ENCODE data around the gene TET2. TPM values are rescaled to one million over a fixed set of nuclear protein-coding genes. Genes with fewer than 3 reads are reported as not detected.

The TET2 gene
- total RNA-seq, 6 experiments from 2014 or later, result 7.8 to 11.2 (median 9.9) TPM

DNA sequence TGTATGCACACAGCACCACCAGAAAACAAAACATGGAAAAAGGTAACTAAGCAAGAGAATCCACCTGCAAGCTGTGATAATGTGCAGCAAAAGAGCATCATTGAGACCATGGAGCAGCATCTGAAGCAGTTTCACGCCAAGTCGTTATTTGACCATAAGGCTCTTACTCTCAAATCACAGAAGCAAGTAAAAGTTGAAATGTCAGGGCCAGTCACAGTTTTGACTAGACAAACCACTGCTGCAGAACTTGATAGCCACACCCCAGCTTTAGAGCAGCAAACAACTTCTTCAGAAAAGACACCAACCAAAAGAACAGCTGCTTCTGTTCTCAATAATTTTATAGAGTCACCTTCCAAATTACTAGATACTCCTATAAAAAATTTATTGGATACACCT, 90.2 kb downstream of the TET2 start:
- H3K36me3 Mint-ChIP-seq (ENCODE audit: low read depth), result peaks cover 46% of the 10 kb centered on the region
- H3K4me1 Mint-ChIP-seq (ENCODE audit: low read depth), result no peaks in the 10 kb centered on the region

DNA sequence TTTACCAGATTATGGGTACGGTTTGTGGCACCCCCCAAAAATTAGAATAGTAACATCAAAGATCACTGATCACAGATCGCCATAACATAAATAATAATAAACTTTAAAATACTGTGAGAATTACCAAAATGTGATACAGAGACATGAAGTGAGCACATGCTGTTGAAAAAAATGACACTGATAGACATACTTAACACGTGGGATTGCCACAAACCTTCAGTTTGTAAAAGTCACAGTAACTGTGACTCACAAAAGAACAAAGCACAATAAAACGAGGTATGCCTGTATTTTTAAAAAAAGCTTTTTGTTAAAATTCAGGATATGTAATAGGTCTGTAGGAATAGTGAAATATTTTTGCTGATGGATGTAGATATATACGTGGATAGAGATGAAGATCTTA, 93.4 kb downstream of the TET2 start:
- no peak overlapping the region for H3K27ac Mint-ChIP-seq
- H3K4me3 Mint-ChIP-seq, result no peak overlapping the region
- H3K4me1 Mint-ChIP-seq (ENCODE audit: low read depth), result no peaks in the 10 kb centered on the region
- TF ChIP-seq, protein P1, sequence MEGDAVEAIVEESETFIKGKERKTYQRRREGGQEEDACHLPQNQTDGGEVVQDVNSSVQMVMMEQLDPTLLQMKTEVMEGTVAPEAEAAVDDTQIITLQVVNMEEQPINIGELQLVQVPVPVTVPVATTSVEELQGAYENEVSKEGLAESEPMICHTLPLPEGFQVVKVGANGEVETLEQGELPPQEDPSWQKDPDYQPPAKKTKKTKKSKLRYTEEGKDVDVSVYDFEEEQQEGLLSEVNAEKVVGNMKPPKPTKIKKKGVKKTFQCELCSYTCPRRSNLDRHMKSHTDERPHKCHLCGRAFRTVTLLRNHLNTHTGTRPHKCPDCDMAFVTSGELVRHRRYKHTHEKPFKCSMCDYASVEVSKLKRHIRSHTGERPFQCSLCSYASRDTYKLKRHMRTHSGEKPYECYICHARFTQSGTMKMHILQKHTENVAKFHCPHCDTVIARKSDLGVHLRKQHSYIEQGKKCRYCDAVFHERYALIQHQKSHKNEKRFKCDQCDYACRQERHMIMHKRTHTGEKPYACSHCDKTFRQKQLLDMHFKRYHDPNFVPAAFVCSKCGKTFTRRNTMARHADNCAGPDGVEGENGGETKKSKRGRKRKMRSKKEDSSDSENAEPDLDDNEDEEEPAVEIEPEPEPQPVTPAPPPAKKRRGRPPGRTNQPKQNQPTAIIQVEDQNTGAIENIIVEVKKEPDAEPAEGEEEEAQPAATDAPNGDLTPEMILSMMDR (IDR thresholded peaks at IDR 0.05), result no peak
- H3K36me3 Mint-ChIP-seq (ENCODE audit: low read depth), result peaks cover 39% of the 10 kb centered on the region
- no peak for DNase-seq
- no peaks in the 10 kb centered on the region for H3K27me3 Mint-ChIP-seq (ENCODE audit: insufficient read depth)
- no peaks in the 10 kb centered on the region for H3K9me3 Mint-ChIP-seq

More for the DNA sequence above, 90.2 kb downstream of the TET2 start:
- TF ChIP-seq, protein P1 (IDR thresholded peaks at IDR 0.05), result no peak
- no peaks in the 10 kb centered on the region for H3K9me3 Mint-ChIP-seq
- no peak overlapping the region for H3K27ac Mint-ChIP-seq
- no peak overlapping the region for H3K4me3 Mint-ChIP-seq
- DNase-seq, result no peak
- no peaks in the 10 kb centered on the region for H3K27me3 Mint-ChIP-seq (ENCODE audit: insufficient read depth)

DNA sequence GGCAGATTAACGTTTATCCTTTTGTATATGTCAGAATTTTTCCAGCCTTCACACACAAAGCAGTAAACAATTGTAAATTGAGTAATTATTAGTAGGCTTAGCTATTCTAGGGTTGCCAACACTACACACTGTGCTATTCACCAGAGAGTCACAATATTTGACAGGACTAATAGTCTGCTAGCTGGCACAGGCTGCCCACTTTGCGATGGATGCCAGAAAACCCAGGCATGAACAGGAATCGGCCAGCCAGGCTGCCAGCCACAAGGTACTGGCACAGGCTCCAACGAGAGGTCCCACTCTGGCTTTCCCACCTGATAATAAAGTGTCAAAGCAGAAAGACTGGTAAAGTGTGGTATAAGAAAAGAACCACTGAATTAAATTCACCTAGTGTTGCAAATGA, 94.8 kb downstream of the TET2 start:
- TF ChIP-seq, protein P1 (IDR thresholded peaks at IDR 0.05), result no peak
- Mint-ChIP-seq H3K27me3 (ENCODE audit: insufficient read depth) (no peaks in the 10 kb centered on the region), H3K4me1 (ENCODE audit: low read depth) (peaks cover under 1% of the 10 kb centered on the region; the same call in 1 of the 2 replicates), H3K36me3 (ENCODE audit: low read depth) (peaks cover 26% of the 10 kb centered on the region), H3K9me3 (no peaks in the 10 kb centered on the region), H3K27ac (no peak overlapping the region), H3K4me3 (no peak overlapping the region)
- no peak for DNase-seq

DNA sequence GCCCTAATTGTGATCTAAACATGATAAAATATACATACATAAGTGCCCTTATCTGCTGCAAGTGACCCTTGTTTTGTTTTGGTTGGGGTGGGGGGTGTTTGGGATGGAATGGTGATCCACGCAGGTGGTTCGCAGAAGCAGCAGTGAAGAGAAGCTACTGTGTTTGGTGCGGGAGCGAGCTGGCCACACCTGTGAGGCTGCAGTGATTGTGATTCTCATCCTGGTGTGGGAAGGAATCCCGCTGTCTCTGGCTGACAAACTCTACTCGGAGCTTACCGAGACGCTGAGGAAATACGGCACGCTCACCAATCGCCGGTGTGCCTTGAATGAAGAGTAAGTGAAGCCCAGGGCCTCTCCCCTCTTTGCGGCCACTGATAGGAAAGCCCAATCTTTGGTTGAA, 96.8 kb downstream of the TET2 start:
- Mint-ChIP-seq H3K4me3 (no peak overlapping the region), H3K4me1 (ENCODE audit: low read depth) (peaks cover 7% of the 10 kb centered on the region), H3K36me3 (ENCODE audit: low read depth) (peaks cover 18% of the 10 kb centered on the region), H3K27ac (no peak overlapping the region), H3K27me3 (ENCODE audit: insufficient read depth) (no peaks in the 10 kb centered on the region), H3K9me3 (no peaks in the 10 kb centered on the region)
- TF ChIP-seq, protein P1 (IDR thresholded peaks at IDR 0.05), result no peak
- no peak for DNase-seq

DNA sequence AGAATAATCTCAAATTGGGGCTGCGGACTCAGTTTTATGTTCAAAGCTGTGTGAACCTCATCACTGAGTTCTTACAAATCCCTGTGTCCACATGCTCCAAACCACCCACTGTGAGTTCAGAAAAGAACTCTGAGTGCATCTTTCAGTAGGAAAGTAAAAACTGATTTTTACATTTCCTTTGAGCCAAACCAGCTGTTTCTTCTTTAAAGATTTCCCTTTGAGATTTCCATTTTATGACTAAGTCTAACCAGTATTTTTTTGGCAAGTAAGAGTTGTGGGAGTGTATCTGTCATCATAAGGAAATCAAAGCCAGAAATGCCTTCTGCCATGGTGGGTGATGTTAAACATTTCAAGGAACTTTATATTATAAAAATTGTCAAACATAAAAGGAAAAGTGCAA, 100.0 kb downstream of the TET2 start:
- H3K4me3 Mint-ChIP-seq, result no peak overlapping the region
- H3K9me3 Mint-ChIP-seq, result no peaks in the 10 kb centered on the region
- TF ChIP-seq, protein P1 (IDR thresholded peaks at IDR 0.05), result no peak
- 0 out of 2 replicates have a peak overlapping the region, but pooled peaks have one; percentile 38 for H3K27ac Mint-ChIP-seq
- H3K27me3 Mint-ChIP-seq (ENCODE audit: insufficient read depth), result no peaks in the 10 kb centered on the region
- peaks cover 7% of the 10 kb centered on the region for H3K4me1 Mint-ChIP-seq (ENCODE audit: low read depth)
- peak; percentile 40 for DNase-seq
- peaks cover 15% of the 10 kb centered on the region for H3K36me3 Mint-ChIP-seq (ENCODE audit: low read depth)

DNA sequence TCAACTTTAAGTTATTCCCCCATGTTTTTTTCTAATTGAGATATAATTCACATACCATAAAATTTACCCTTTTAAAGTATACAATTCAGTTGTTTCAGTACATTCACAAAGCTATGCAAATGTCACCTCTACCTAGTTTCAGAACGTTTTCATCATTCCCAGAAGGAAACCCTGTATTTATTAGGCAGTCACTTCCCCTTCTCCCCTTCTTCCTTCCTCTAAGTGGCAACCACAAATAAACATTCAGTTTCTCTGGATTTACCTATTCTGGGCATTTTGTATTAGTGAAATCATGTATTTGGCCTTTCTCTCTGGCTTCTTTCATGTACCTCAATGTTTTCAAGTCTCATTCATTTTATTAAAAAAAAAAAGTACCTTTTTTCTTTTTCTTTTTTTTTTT, 101.9 kb downstream of the TET2 start:
- H3K36me3 Mint-ChIP-seq (ENCODE audit: low read depth), result peaks cover 22% of the 10 kb centered on the region
- H3K9me3 Mint-ChIP-seq, result no peaks in the 10 kb centered on the region
- H3K27ac Mint-ChIP-seq, result no peak overlapping the region
- no peaks in the 10 kb centered on the region for H3K27me3 Mint-ChIP-seq (ENCODE audit: insufficient read depth)
- TF ChIP-seq, protein P1 (IDR thresholded peaks at IDR 0.05), result no peak
- no peak for DNase-seq
- H3K4me3 Mint-ChIP-seq, result no peak overlapping the region
- H3K4me1 Mint-ChIP-seq (ENCODE audit: low read depth), result peaks cover 7% of the 10 kb centered on the region
